D721Med (cell line): ENCODE results near the gene ATP6V0E1.

ENCODE experiments used
- DNase-seq: peaks from one replicate; pipeline ENCODE4 v3.0.0; 2011; ENCODE audit warnings: low spot score; ENCODE audit not compliant: insufficient read length
- FAIRE-seq: peaks from 2 replicates; lab custom pipeline; 2011; peaks lifted over from hg19 to GRCh38; lab: Jason Lieb, UNC
- CTCF ChIP-seq: IDR thresholded peaks from 2 replicates; pipeline ENCODE4 v1.5.1; 2012; ENCODE audit warnings: mild to moderate bottlenecking, control low read depth; ENCODE audit not compliant: insufficient read depth; ENCODE audit errors: missing control alignments

Gene ATP6V0E1

GRCh38 chr5:172984244-172984953 is 828 bp downstream of the ATP6V0E1 start:
- TF ChIP-seq CTCF: peak; percentile 53
- DNase-seq: peak; percentile 35
- FAIRE-seq: no peak

GRCh38 chr5:172985596-172985995 is 2.0 kb downstream of the ATP6V0E1 start:
- TF ChIP-seq CTCF: no peak
- FAIRE-seq (no peak), DNase-seq (no peak)

GRCh38 chr5:172988276-172988675 is 4.7 kb downstream of the ATP6V0E1 start:
- no peak for TF ChIP-seq CTCF
- FAIRE-seq: no peak
- no peak for DNase-seq

- FAIRE-seq (no peak), DNase-seq (no peak)
- TF ChIP-seq CTCF: no peak
Observed at GRCh38 chr5:172990776-172991175, 7.2 kb downstream of the ATP6V0E1 start.

GRCh38 chr5:172994405-172994804 is 10.8 kb downstream of the ATP6V0E1 start:
- DNase-seq (no peak), FAIRE-seq (no peak)
- no peak for TF ChIP-seq CTCF

GRCh38 chr5:172999372-172999973 is 15.9 kb downstream of the ATP6V0E1 start:
- TF ChIP-seq CTCF: no peak
- DNase-seq (no peak), FAIRE-seq (no peak)

- TF ChIP-seq CTCF: no peak
- FAIRE-seq (no peak), DNase-seq (no peak)
Observed at GRCh38 chr5:172999974-173000373, 16.4 kb downstream of the ATP6V0E1 start.
